Keratinocyte (primary cell): ENCODE measurements around the gene KLHL29. TPM values are rescaled to one million over a fixed set of nuclear protein-coding genes. Genes with fewer than 3 reads are reported as not detected.

Experiments
- DNase-seq: peaks from one replicate; pipeline ENCODE4 v3.0.0-alpha.2; 2011; ENCODE audit warnings: low read depth, missing footprints, low spot score
- FAIRE-seq: peaks from 2 replicates; lab custom pipeline; 2011; peaks lifted over from hg19 to GRCh38; lab: Jason Lieb, UNC
- H2AFZ ChIP-seq: 2 replicates; pipeline ENCODE4 v1.6.0; 2012; ENCODE audit warnings: low read length, control low read depth, inconsistent platforms; ENCODE audit not compliant: control insufficient read depth
- H3K27ac ChIP-seq: 2 replicates; pipeline ENCODE4 v1.5.1; 2011; ENCODE audit warnings: low read length; ENCODE audit not compliant: control insufficient read depth, insufficient read depth
- H3K27me3 ChIP-seq: 3 replicates; pipeline ENCODE4 v1.6.0; 2011; ENCODE audit warnings: low read length; ENCODE audit not compliant: control insufficient read depth, insufficient read depth; ENCODE audit errors: extremely low read depth
- H3K36me3 ChIP-seq, 2 experiments: 2 replicates in 1 of 2; 3 replicates in 1 of 2; pipeline ENCODE4 v1.5.1; 2011; ENCODE audit warnings: low read length in 2 of 2, mild to moderate bottlenecking in 1 of 2; ENCODE audit not compliant: control insufficient read depth in 2 of 2, insufficient read depth in 2 of 2; ENCODE audit errors: extremely low read depth in 1 of 2
- H3K4me1 ChIP-seq: 3 replicates; pipeline ENCODE4 v1.5.1; 2011; ENCODE audit warnings: low read length; ENCODE audit not compliant: control insufficient read depth, insufficient read depth; ENCODE audit errors: extremely low read depth
- H3K4me2 ChIP-seq: 3 replicates; pipeline ENCODE4 v1.6.0; 2011; ENCODE audit warnings: low read depth, low read length; ENCODE audit not compliant: control insufficient read depth, insufficient read depth; ENCODE audit errors: extremely low read depth
- H3K4me3 ChIP-seq, 3 experiments: fragments of 200-600 bp in 1 of 3; sonication (generic) in 1 of 3; 2 replicates in 2 of 3; 3 replicates in 1 of 3; pipeline ENCODE4 v1.5.1; 2011 to 2016; ENCODE audit warnings: low read length in 3 of 3, mild to moderate bottlenecking in 3 of 3, control low read depth in 2 of 3, inconsistent platforms in 1 of 3, low read depth in 1 of 3, mixed read lengths in 1 of 3, mixed run types in 1 of 3, moderate library complexity in 1 of 3; ENCODE audit not compliant: control insufficient read depth in 2 of 3, insufficient read depth in 2 of 3; ENCODE audit errors: extremely low read depth in 1 of 3
- H3K79me2 ChIP-seq: 2 replicates; pipeline ENCODE4 v1.6.0; 2012; ENCODE audit warnings: low read length; ENCODE audit not compliant: control insufficient read depth, insufficient read depth
- H3K9ac ChIP-seq: 3 replicates; pipeline ENCODE4 v1.6.0; 2011; ENCODE audit warnings: low read length; ENCODE audit not compliant: control insufficient read depth, insufficient read depth; ENCODE audit errors: extremely low read depth
- H3K9me1 ChIP-seq: 3 replicates; pipeline ENCODE4 v1.6.0; 2011; ENCODE audit warnings: low read length; ENCODE audit not compliant: control insufficient read depth, insufficient read depth; ENCODE audit errors: extremely low read depth
- H3K9me3 ChIP-seq: 2 replicates; pipeline ENCODE4 v1.5.1; 2012; ENCODE audit warnings: low read depth, low read length; ENCODE audit not compliant: control insufficient read depth
- H4K20me1 ChIP-seq: 3 replicates; pipeline ENCODE4 v1.6.0; 2011; ENCODE audit warnings: low read length; ENCODE audit not compliant: control insufficient read depth, insufficient read depth; ENCODE audit errors: extremely low read depth
- EZH2 ChIP-seq: IDR thresholded peaks from one replicate; pipeline ENCODE4 v1.6.1; 2012; ENCODE audit warnings: inconsistent platforms, mild to moderate bottlenecking, low read length, moderate library complexity
- dilution Hi-C: fragments of 300-500 bp; cut with MboI; formaldehyde crosslinking; loops from one replicate; pipeline ENCODE4 v1.7.0; 2020; ENCODE audit warnings: low sequenced_read_pairs; ENCODE audit not compliant: extremely low pct_ligation_motif_present
- polyA plus RNA-seq, 5 experiments: library from polyadenylated mRNA; depleted of rRNA in 3 of 5; stranded (reverse) in 3 of 5; stranded (forward) in 1 of 5; unstranded in 1 of 5; fragments of >200 nt; gene quantifications; 1 replicate in 1 of 5; 2 replicates in 3 of 5; 3 replicates in 1 of 5; pipeline versions ENCODE4 v1.2.1 to v1.2.3, GENCODE V29; 2011 to 2012; ENCODE audit warnings: missing spikeins in 2 of 5, low read depth in 1 of 5, low replicate concordance in 1 of 5
- TF ChIP-seq, protein P1 (sequence below), 3 experiments: IDR thresholded peaks in 1 of 3; conservative IDR thresholded peaks in 1 of 3; optimal IDR thresholded peaks in 1 of 3; 2 replicates in 2 of 3; 3 replicates in 1 of 3; pipeline versions ENCODE3 to v1.5.1; 2011; ENCODE audit warnings: low read length in 3 of 3, mild to moderate bottlenecking in 3 of 3, moderate library complexity in 2 of 3, control low read depth in 1 of 3, inconsistent platforms in 1 of 3; ENCODE audit not compliant: insufficient read depth in 2 of 3; ENCODE audit errors: extremely low read depth in 1 of 3

The KLHL29 gene
- polyA plus RNA-seq, 1 donor (not counting 4 experiments of a cell fraction or from before 2014, with no cell fraction given) = 4.7 TPM

DNA sequence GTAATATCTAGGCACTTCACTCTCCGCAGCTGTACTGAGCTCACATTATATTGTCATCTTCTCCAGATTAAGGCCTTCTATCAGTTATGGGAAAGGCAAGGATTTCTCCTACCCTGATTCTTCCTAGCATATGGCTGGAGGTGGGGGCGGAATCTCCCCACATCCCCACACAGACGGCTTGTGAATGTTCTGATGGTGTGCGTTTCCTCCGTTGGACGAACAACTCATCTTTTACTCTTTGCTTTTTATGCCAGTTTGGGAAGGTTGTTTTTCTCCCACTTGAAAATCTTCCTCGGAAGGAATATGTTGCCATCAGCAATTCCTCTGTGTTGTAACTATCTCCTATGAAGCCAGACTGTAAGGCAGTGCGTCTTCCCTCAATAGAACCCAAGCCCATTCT, 24.3 kb downstream of the KLHL29 start:
- H4K20me1 ChIP-seq = no peaks in the 10 kb centered on the region
- H3K9me1 ChIP-seq = no peaks in the 10 kb centered on the region
- H3K27me3 ChIP-seq = no peaks in the 10 kb centered on the region
- dilution Hi-C loops = no loop called here
- peaks cover 22% of the 10 kb centered on the region for H3K79me2 ChIP-seq
- H3K9me3 ChIP-seq = no peaks in the 10 kb centered on the region
- TF ChIP-seq EZH2 = no peak
- TF ChIP-seq, protein P1, sequence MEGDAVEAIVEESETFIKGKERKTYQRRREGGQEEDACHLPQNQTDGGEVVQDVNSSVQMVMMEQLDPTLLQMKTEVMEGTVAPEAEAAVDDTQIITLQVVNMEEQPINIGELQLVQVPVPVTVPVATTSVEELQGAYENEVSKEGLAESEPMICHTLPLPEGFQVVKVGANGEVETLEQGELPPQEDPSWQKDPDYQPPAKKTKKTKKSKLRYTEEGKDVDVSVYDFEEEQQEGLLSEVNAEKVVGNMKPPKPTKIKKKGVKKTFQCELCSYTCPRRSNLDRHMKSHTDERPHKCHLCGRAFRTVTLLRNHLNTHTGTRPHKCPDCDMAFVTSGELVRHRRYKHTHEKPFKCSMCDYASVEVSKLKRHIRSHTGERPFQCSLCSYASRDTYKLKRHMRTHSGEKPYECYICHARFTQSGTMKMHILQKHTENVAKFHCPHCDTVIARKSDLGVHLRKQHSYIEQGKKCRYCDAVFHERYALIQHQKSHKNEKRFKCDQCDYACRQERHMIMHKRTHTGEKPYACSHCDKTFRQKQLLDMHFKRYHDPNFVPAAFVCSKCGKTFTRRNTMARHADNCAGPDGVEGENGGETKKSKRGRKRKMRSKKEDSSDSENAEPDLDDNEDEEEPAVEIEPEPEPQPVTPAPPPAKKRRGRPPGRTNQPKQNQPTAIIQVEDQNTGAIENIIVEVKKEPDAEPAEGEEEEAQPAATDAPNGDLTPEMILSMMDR (optimal IDR thresholded peaks at IDR 0.05 in 1 of 3, IDR thresholded peaks at IDR 0.05 in 1 of 3, conservative IDR thresholded peaks at IDR 0.05 in 1 of 3; ENCODE audit: extremely low read depth in 1 of 3, insufficient read depth in 2 of 3, low read length in 3 of 3) = no peak
- H3K27ac ChIP-seq = no peak overlapping the region
- no peak overlapping the region for H3K9ac ChIP-seq
- H3K4me2 ChIP-seq = no peak overlapping the region
- DNase-seq = no peak
- no peak for FAIRE-seq
- no peaks in the 10 kb centered on the region for H3K36me3 ChIP-seq
- H3K4me3 ChIP-seq = no peak overlapping the region
- peaks cover 34% of the 10 kb centered on the region for H3K4me1 ChIP-seq
- H2AFZ ChIP-seq = no peak overlapping the region

DNA sequence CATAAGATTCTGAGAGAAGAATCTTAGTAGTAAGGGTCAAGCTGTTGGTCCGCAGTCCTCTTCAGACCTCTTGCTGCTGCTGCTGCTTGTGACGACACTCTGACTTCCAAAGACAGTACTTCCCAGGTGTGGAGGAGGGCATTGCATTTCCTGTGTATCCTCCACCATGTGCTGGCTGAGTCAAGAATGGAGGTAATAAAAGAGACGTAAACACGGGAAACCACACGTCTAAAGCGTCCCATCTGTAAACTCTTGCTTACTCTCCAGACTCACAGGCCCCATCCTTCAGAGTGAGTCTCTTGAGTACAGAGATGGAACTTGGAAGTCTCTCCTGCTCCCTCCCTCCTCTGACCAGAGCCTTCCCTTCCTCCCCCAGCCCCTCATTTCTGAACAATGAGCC, 25.6 kb downstream of the KLHL29 start:
- no peak for FAIRE-seq
- H3K27ac ChIP-seq = no peak overlapping the region
- no peak overlapping the region for H3K9ac ChIP-seq
- H3K27me3 ChIP-seq = no peaks in the 10 kb centered on the region
- H2AFZ ChIP-seq = no peak overlapping the region
- H3K36me3 ChIP-seq = no peaks in the 10 kb centered on the region
- DNase-seq = no peak
- peaks cover 28% of the 10 kb centered on the region for H3K4me1 ChIP-seq
- no peaks in the 10 kb centered on the region for H3K9me1 ChIP-seq
- H3K79me2 ChIP-seq = peaks cover 16% of the 10 kb centered on the region
- no peak overlapping the region for H3K4me2 ChIP-seq
- dilution Hi-C loops = no loop called here
- TF ChIP-seq, protein P1 (optimal IDR thresholded peaks at IDR 0.05 in 1 of 3, IDR thresholded peaks at IDR 0.05 in 1 of 3, conservative IDR thresholded peaks at IDR 0.05 in 1 of 3; ENCODE audit: extremely low read depth in 1 of 3, insufficient read depth in 2 of 3, low read length in 3 of 3) = no peak
- TF ChIP-seq EZH2 = no peak
- H3K9me3 ChIP-seq = no peaks in the 10 kb centered on the region
- H4K20me1 ChIP-seq = no peaks in the 10 kb centered on the region
- H3K4me3 ChIP-seq = no peak overlapping the region
